ENCODE data around the gene CCDC120.

Gene CCDC120

DNA sequence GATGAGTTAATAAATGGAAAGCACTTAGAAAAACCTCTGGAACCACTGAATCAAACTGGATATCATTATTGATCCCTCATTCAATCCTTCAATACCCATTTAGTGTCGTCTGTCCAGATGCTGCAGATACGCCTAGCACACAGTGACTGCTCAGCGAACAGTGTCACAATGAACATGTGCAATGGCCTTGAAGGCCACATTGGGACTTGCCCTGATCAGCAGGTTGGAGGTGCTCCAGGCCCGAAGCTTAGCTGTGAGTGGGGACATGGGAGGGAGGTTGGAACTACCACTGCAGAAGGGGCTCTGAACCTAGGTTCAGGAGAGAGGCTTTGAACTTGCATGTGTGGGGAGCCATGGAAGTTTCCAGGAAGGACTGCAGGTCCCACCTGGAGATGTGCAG lies 47.5 kb downstream of the CCDC120 start:
- DNase-seq, result no peak

DNA sequence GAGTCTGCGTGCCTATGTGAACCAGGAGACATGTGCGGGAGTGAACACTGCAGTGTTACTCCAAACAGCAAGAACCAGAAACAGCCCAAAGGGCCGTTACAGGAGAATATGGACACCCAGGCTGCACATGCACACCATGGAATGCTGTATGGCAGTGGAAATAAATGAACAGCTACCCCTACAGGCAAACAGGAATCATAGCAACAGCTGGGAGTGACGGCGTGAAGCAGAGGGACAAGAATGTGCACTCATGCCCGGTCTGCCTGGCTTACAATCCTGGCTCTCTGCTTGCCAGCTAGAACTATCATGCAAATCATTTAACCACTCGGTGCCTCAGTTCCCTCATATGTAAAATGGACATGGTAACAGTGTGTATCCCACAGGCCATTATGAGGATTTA lies 48.1 kb downstream of the CCDC120 start:
- DNase-seq, result peak in 1 of 2 experiments; percentile 16

DNA sequence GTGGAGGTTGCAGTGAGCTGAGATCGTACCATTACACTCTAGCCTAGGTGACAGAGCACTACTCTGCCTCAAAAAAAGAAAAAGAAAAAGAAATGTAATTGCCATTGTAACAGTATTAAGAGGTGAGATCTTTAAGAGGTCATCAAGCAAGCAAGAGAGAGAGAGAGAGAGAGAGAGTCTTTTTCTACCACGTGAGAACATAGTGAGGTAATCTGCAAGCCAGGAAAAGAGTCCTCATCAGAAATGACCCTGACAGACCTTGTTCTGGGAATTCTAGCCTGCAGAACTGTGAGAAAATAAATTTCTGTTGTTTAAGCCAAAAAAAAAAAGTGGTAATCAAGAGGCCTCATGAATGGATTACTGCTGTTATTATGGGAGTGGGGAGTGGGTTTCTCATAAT lies 49.8 kb downstream of the CCDC120 start:
- DNase-seq, result no peak

DNA sequence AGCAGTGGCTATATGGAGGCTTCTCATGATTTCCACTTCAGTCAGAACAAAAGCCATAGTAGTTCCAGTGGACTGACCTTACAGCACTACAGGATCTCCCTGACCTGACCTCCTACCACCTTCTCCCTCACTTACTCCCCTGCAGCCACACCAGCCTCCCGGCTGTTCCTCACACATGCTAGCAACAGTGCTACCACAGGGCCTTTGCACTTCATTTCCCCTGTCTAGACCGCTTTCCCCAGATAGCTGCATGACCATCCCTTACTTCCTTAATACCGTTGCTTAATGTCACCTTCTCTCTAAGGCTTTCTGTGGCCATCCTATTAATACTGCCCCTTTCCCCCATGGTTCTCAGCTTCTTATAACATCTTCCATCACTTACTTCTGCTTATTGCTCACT lies 51.6 kb downstream of the CCDC120 start:
- no peak for DNase-seq

DNA sequence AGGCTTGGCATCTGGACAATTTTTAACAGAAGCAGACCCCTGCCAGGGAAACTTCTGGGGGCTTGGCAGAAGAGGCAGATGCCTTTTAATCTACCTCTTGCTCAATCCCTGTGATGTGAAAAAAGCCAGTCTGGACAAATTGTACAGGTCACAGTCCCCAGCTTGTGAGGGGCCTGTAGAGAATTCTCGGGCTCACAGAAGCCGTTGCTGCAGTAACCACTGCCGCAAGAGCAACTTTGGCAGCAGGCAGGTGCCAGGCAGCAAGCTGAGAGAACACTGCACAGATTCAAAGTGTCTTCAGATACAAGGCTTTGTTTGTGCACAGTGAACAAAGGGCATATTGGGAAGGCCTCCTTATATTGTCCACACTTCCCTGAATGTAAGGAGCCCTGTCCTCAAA lies 53.0 kb downstream of the CCDC120 start:
- no peak for DNase-seq

DNA sequence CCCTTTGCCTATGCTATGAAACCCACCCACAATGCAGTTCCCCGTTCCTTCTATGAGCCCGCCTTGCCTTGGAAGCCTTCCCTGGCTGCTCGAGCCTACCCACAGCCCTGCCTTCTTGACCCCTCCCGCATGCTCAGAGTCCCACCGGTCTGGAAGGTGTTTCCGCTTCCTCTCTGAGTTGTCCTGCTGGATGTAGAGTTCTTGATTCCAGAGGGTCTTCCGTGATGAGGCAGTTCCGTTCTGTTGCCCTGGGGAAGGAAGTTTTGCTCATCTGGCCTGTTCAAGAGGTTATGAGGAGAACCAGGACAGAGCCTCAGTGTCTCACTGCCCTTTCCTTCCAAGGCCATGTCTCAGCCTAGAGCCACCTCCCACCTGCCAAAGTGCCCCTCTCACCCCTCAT lies 57.3 kb downstream of the CCDC120 start:
- no peak for DNase-seq

DNA sequence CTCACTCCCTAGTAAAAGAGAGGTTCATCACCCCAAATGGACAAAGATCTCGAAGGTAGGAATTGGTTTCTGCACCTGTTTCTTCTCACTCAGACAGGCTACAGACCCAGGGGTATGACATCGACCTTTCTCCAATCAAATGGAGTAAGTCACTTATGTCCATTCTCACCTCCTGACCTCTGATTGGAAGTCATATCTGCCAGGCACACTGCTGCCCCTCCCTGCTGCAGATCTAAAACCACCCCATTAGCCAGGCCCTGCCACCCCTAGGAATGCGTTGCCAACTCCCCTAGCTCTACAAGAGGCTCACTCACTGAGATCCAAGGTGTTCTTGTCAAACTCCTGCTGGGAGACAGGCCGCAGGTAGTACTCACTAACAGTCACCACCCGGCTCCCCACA lies 57.9 kb downstream of the CCDC120 start:
- no peak for DNase-seq

DNA sequence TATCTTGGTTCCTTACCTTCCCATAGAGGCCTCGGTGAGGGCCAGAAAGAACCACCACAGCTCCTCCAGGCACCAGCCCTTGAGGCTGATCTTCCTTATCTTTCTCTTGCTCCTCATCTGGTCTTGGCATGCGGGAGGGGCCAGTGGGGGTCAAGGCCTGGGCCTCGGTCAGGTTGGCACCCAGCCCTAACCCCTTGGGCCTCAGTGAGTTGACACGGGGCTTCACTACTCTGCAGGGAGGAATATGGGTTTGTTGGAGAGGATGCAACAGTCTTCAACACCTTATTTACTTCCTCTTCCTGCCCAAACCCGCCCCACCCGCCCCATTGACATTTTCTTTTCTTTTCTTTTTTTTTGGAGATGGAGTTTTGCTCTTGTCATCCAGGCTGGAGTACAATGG lies 58.8 kb downstream of the CCDC120 start:
- DNase-seq, result no peak

Measured in SW 1271 (cell line).